CD4-positive, alpha-beta T cell treated with Interleukin-10 for 1 hour (primary cell): ENCODE measurements around the gene IPO4.
"Not testable (repeated sequence)": the region's sequence is repeated elsewhere in the genome, so short reads cannot be mapped to it uniquely, and the experiment has no call there.

Experiments
- DNase-seq: peaks from one replicate; pipeline ENCODE4 v3.0.0-alpha.2; 2020

Gene IPO4

GRCh38 chr14:24188251-24189058, at the start of gene IPO4:
TSS of gene IPO4 (minus strand) at chr14:24188816. CDS start at chr14:24188787, 29 bp downstream.
- peak; percentile 97 for DNase-seq

- DNase-seq: no peak
Measured at GRCh38 chr14:24238123-24238522, 49.5 kb upstream of the IPO4 start.

GRCh38 chr14:24237463-24237955, 48.9 kb upstream of the IPO4 start:
- no peak for DNase-seq

GRCh38 chr14:24236689-24237462, 48.3 kb upstream of the IPO4 start:
- DNase-seq: no peak

GRCh38 chr14:24235804-24236688, 47.4 kb upstream of the IPO4 start:
- no peak for DNase-seq

- no peak for DNase-seq
Measured at GRCh38 chr14:24234095-24235005, 45.7 kb upstream of the IPO4 start.

GRCh38 chr14:24233538-24233866, 44.9 kb upstream of the IPO4 start:
- no peak for DNase-seq

GRCh38 chr14:24232645-24233537, 44.3 kb upstream of the IPO4 start, which contains the start of gene GMPR2:
TSS of gene GMPR2 (plus strand) at chr14:24232929. CDS start at chr14:24233254, 325 bp downstream.
- DNase-seq: no peak

- peak; percentile 89 for DNase-seq
Measured at GRCh38 chr14:24232121-24232644, 43.6 kb upstream of the IPO4 start, which contains the start of gene NEDD8. TSS of gene NEDD8 (minus strand) at chr14:24232367. CDS start at chr14:24232267, 100 bp downstream.

- peak; percentile 32 for DNase-seq
Measured at GRCh38 chr14:24231263-24232120, 42.9 kb upstream of the IPO4 start.

GRCh38 chr14:24228902-24229301, 40.3 kb upstream of the IPO4 start:
- no peak for DNase-seq

- DNase-seq: no peak
Measured at GRCh38 chr14:24226473-24226872, 37.9 kb upstream of the IPO4 start.

- DNase-seq: no peak
Measured at GRCh38 chr14:24224618-24225071, 36.0 kb upstream of the IPO4 start.

- DNase-seq: not testable (repeated sequence)
Measured at GRCh38 chr14:24222987-24223386, 34.4 kb upstream of the IPO4 start.

- DNase-seq: no peak
Measured at GRCh38 chr14:24219521-24219920, 30.9 kb upstream of the IPO4 start.

- no peak for DNase-seq
Measured at GRCh38 chr14:24219080-24219479, 30.5 kb upstream of the IPO4 start.

- not testable (repeated sequence) for DNase-seq
Measured at GRCh38 chr14:24216876-24217275, 28.3 kb upstream of the IPO4 start.

- no peak for DNase-seq
Measured at GRCh38 chr14:24216345-24216699, 27.7 kb upstream of the IPO4 start.
